ENCODE data around the gene SORL1-AS1.

The SORL1-AS1 gene

GRCh38 chr11:121451986-121452608 lies 670 bp downstream of the SORL1-AS1 start, which contains the start of gene SORL1:
TSS of gene SORL1 (plus strand) at chr11:121452314. CDS start at chr11:121452332, 18 bp downstream.
- DNase-seq (ENCODE audit: low spot score) = peak; percentile 14

GRCh38 chr11:121451178-121451985 lies 1.4 kb downstream of the SORL1-AS1 start:
- DNase-seq (ENCODE audit: low spot score) = no peak

- DNase-seq (ENCODE audit: low spot score) = no peak
Measured at GRCh38 chr11:121450401-121450800, 2.4 kb downstream of the SORL1-AS1 start.

DNA sequence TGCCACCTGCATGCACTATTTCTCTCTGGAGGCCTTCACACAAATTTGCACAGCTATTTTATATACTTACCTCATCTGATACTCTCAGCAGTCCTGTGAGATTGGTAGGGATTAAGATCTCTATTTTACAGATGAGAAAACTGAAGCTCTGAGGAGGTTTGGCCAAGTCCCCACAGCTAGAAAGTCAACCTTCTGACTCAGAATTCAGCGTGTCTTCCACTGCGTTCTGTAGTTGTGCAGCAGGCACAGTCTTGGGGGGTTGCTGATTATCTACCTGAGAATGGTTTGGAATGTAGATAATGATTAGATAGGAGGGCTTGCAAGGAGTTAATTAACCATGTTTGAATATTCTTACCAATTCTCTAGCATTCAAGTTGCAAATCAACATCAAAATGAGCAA lies 3.1 kb downstream of the SORL1-AS1 start:
- no peak for DNase-seq (ENCODE audit: low spot score)

GRCh38 chr11:121449123-121449522 lies 3.6 kb downstream of the SORL1-AS1 start:
- DNase-seq (ENCODE audit: low spot score) = no peak

- no peak for DNase-seq (ENCODE audit: low spot score)
Measured at GRCh38 chr11:121448431-121448941, 4.3 kb downstream of the SORL1-AS1 start.

- no peak for DNase-seq (ENCODE audit: low spot score)
Measured at GRCh38 chr11:121448011-121448410, 4.8 kb downstream of the SORL1-AS1 start.

DNA sequence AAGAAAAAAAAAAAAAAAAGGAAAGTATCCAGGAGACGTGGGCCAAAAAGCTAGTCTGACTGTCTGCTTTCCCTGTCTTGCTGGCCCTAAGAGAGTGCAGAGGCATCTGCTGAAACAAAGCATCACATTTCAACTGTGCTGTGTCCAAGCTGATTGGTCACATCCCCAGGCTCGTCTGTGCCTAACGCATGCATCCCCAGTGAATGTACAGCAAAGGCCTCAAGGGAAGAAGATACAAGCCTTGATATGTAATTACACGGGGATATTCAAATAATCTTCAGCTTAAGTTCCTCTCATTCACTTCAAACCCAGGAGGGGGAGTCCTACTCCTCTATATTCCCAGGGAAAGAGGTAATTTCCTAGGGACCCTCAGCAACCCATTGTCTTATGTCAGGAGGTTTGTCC lies 6.0 kb downstream of the SORL1-AS1 start:
- DNase-seq (ENCODE audit: low spot score) = no peak

- DNase-seq (ENCODE audit: low spot score) = no peak
Measured at GRCh38 chr11:121445071-121445768, 7.5 kb downstream of the SORL1-AS1 start.

DNA sequence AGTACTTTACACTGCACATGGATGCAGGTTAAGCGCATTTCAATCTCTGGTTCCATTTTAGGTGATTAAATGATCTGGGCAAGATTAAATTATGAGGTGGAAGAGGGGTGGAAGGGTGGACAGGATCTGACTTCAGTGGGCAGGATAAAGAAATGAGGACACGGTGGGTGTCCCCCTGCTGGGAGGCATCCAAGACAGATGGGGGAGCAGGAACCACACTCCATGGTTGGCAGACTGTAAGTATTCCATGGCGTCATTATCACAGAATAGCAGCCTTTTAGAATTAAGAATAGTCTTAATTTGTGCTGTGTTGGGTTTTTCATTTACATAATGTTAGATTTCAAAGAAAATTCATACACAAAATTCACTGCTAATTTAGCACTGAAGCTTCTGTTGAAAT lies 8.2 kb downstream of the SORL1-AS1 start:
- DNase-seq (ENCODE audit: low spot score) = no peak

DNA sequence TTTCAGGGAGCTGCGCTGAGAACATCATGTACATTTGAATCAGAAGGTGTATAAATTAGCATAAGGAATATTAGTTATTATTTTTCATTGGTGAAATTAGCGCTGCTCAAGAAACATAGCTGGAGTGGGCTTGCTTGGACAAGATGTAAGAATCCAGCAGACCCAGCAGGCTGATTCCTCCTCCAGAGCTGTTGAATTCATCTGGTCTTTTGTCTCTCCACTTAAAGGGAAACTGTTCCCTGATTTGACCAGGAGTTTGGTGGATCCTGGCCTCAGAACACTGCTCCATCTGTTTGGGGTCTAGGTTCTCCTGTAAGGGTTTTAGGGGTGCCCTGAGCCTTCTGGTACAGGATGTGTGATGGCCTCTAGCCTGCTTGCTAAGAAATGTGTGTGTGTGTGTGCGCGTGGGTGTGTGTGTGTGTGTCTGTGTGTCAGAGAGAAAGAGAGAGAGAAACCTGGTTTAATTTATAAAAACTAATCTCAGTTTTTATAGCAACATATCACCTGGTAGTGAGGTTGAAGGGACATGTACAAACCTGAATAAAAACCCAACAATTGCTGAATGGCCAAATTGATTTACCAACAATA lies 9.0 kb downstream of the SORL1-AS1 start:
- DNase-seq (ENCODE audit: low spot score) = no peak

GRCh38 chr11:121441521-121441920 lies 11.2 kb downstream of the SORL1-AS1 start:
- no peak for DNase-seq (ENCODE audit: low spot score)

DNA sequence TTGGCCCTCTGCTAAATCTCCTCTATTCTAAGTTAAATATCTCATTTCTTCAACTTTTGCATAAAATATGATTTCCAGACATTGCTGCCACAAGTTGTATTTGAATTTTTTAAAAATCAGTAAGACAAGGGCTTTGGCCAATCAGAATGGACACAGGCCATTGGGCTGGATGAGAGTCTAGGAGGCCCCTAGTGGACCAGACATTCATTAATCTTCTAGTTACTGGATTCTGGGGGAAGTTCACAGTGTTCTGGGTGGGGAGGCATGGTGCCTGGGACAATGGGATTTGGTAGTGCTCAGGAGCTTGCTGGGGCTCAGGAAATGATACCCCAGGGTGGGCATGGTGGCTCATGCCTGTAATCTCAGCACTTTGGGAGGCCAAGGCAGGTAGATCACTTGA lies 13.0 kb downstream of the SORL1-AS1 start:
- no peak for DNase-seq (ENCODE audit: low spot score)

- DNase-seq (ENCODE audit: low spot score) = no peak
Measured at GRCh38 chr11:121439337-121439736, 13.4 kb downstream of the SORL1-AS1 start.

GRCh38 chr11:121437686-121438078 lies 15.1 kb downstream of the SORL1-AS1 start:
- DNase-seq (ENCODE audit: low spot score) = no peak

GRCh38 chr11:121437018-121437685 lies 15.6 kb downstream of the SORL1-AS1 start:
- DNase-seq (ENCODE audit: low spot score) = no peak

GRCh38 chr11:121435551-121436511 lies 16.9 kb downstream of the SORL1-AS1 start:
- DNase-seq (ENCODE audit: low spot score) = no peak

GRCh38 chr11:121435132-121435531 lies 17.6 kb downstream of the SORL1-AS1 start:
- DNase-seq (ENCODE audit: low spot score) = no peak

DNA sequence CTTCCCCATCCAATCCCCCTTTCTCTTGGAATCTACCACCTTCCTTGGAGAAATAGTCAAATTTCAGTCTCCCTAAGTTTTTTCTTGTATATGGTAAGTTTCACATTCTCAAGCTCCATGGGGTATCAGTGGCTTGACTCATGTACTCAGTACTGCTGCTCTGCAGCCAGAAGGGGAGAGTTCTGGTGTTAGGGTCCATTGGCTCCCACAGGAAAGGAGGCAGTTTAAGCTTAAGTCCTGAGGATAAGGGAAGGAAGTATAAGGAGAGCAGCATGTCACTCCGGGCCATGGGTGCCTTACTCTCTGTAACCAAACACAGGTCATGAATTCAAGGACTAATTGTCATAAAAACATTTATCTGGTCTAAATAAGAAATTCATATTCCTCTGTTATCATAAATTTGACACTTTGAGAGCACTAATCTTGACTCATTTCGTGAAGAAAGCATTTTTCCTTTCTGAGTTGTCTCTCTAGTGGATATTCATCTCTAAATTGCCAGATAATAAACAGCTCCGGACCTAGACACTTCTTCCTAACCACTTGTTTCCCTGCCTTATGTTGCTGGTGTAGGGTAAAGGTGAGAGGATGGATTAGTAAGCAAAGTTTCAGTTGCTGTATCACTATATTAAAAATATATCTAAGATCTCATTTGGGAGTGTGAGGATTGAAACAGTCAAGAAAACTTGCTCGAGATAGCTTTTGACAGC lies 20.8 kb downstream of the SORL1-AS1 start:
- no peak for DNase-seq (ENCODE audit: low spot score)

DNA sequence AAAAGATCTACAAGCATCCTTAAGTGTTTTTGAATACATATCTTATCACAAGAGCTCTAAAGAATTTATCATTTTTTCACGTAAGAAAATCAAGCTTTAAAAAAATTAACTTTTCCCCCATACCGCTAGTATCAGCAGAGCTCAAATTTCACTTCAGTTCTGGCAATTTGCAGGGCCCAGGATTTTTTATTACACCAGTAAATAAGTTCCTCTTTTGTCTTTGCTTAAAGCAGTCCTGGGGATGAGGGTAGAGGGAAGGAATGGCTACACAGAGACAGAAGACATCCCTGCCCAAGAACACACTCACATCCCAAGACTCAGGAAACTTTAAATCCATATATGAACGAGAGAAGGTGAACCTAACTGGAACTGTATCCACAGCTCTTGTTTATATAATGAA lies 23.2 kb downstream of the SORL1-AS1 start:
- no peak for DNase-seq (ENCODE audit: low spot score)

Data from kidney capillary endothelial cell (primary cell).